ENCODE data around the gene FNDC1.
A peak's percentile ranks its signal among the peaks of the same experiment; 100 is the strongest.

The FNDC1 gene

DNA sequence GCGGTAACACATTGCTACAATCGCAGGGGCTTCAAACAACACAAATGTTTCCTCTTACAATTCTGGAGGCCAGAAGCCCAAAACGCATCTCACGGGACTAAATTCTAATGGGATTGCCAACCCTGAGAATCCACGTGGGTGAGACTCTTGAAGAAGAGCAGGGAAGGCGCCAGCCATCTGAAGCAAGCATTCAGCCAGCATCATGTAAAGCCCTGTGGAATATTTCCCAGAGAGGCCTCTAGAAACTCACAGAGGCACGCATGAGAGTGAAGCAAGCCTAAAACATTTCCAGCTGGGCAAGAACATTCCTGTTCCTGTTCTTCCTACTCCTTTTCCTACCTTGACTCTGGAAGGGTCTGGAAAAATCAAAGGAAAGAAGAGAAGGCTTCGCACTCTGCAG is 19.6 kb upstream of the FNDC1 start:
- no peak for TF ChIP-seq CTCF (IDR thresholded peaks at IDR 0.05)

- TF ChIP-seq CTCF (IDR thresholded peaks at IDR 0.05): peak; percentile 65
Observed at GRCh38 chr6:159151266-159151855, 17.8 kb upstream of the FNDC1 start.

DNA sequence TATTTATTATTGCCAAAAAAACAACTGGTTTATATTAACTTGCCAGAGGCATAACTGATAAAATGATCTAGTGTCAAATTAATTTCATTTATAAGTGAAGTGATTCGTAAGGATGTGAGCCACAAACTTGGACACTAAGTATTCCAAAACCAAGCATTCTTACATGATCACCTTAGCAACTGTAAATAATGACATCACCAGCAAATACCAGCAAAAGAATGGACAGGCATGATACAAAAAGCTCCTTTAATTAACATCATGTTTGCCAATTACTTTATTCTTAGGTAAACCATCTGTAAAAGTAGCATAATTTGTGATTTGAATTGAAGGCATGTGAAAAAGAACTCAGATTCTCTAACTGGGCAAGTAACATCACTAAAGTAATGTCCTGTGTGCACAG is 17.2 kb upstream of the FNDC1 start:
- TF ChIP-seq CTCF (IDR thresholded peaks at IDR 0.05): no peak

- no peak for TF ChIP-seq CTCF (IDR thresholded peaks at IDR 0.05)
Observed at GRCh38 chr6:159152782-159153181, 16.4 kb upstream of the FNDC1 start.

DNA sequence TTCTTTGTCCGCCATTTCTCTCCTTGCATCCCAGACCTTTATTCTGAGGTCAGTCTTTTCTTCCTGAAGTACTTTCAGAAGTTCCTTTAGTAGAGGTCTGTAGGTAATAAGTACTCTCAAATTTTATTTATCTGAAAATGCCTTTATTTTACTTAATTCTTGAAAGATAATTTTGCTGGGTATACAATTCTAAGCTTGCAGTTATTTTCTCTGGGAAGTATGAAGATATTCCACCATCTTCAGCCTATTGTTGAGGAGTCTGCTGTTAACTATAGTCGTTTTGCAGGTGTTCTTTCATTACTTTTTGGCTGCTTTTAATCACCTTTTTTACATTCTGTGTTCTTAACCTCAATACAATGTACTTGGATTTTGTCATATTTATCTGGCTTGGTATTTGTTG is 13.5 kb upstream of the FNDC1 start:
- no peak for TF ChIP-seq CTCF (IDR thresholded peaks at IDR 0.05)

DNA sequence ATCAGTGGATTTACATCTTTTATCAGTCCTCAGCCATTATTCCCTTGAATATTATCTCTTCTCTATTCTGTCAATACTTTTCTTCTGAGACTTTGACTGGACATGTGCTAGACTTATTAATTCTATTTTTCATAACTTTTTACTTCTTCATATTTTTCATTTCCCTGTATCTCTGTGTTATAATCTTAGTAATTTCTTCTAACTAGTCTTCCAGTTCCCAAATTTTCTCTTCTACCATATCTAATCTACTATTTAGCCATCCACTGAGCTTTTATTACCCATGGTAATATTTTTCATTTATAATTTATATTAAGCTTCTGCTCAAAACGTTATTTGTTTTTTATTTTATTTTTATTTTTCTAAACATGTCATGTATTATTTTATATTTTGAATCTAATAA is 13.1 kb upstream of the FNDC1 start:
- TF ChIP-seq CTCF (IDR thresholded peaks at IDR 0.05): no peak

GRCh38 chr6:159157431-159157830 is 11.8 kb upstream of the FNDC1 start:
- TF ChIP-seq CTCF (IDR thresholded peaks at IDR 0.05): no peak

DNA sequence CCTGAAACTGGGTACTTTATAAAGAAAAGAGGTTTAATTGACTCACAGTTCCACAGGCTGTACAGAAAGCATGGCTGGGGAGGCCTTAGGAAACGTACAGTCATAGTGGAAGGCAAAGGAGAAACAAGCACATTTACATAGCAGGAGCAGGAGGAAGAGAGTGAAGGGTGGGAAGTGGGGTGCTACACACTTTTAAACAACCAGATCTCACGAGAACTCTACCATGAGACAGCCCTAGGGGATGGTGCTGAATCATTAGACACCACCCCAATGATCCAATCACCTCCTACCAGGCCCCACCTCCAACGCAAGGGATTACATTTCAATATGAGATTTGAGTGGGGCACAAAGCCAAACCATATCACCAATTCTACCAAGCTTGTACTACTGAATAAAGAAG is 7.4 kb upstream of the FNDC1 start:
- TF ChIP-seq CTCF (IDR thresholded peaks at IDR 0.05): no peak

Measured in LNCAP (cell line).